ENCODE measurements around the gene RBBP4. TPM values are rescaled to one million over a fixed set of nuclear protein-coding genes. Genes with fewer than 3 reads are reported as not detected.
"Not testable (repeated sequence)": the region's sequence is repeated elsewhere in the genome, so short reads cannot be mapped to it uniquely, and the experiment has no call there.

The RBBP4 gene
- total and polyA plus RNA-seq, 2 experiments from 2014 or later, result 72.4 to 109 TPM

- Histone ChIP-seq H3K27ac (peak overlapping the region; percentile 99), H3K9me3 (ENCODE audit: low read depth) (no peaks in the 10 kb centered on the region), H3K9ac (peak overlapping the region; percentile 98), H3K4me1 (ENCODE audit: insufficient read depth) (peaks cover 20% of the 10 kb centered on the region), H3F3A (ENCODE audit: insufficient read depth) (peaks cover 28% of the 10 kb centered on the region; the same call in 1 of the 2 replicates), H2AFZ (no peak overlapping the region), H3K36me3 (ENCODE audit: low read depth) (peaks cover 28% of the 10 kb centered on the region), H3K27me3 (replicated peaks; ENCODE audit: insufficient read depth) (no peaks in the 10 kb centered on the region), H3K4me3 (peak overlapping the region; percentile 89), H3K9me2 (ENCODE audit: insufficient read depth) (no peaks in the 10 kb centered on the region), H3K4me2 (ENCODE audit: unreplicated experiment) (peak overlapping the region; percentile 91), H3K79me2 (ENCODE audit: insufficient read depth) (peaks cover 89% of the 10 kb centered on the region), H4K20me1 (ENCODE audit: insufficient read depth) (no peaks in the 10 kb centered on the region)
- WGBS, 2 experiments (ENCODE audit: low coverage in 1 of 2, low lambda C conversion rate in 2 of 2, missing lambda C conversion rate in 2 of 2), result 82 to 83% methylated on average over 16 of the region's 16 CpGs
- in situ Hi-C loops (cut with MboI), result no loop called here
- no peak for TF ChIP-seq EZH2 (IDR thresholded peaks at IDR 0.05; ENCODE audit: insufficient read depth, poor library complexity, severe bottlenecking)
- no peak for TF ChIP-seq EZH2phosphoT487 (IDR thresholded peaks at IDR 0.05; ENCODE audit: insufficient read depth, low read depth)
- no peak for DNase-seq
Observed at GRCh38 chr1:32652244-32652962, 1.4 kb downstream of the RBBP4 start.

DNA sequence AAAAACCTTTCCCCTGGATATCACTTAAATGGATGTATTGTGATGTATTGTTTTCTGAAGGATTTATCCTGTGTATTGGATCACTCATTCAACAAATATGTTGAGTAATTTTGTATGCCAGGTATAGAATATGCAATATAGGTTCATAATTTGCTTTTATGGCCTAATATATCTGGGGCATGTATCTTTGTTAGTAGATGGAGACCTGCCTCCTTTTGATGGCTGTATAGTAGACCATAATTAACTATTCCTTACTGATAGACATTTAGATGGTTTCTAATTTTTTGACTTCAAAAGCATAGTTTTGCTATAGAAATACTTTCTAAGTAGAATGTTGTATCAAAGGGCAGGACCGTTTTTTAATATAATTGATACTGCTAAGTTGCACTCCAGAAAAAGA, 8.6 kb downstream of the RBBP4 start:
- H3K9ac ChIP-seq, result no peak overlapping the region
- H2AFZ ChIP-seq, result no peak overlapping the region
- no peak overlapping the region for H3K27ac ChIP-seq
- in situ Hi-C loops (cut with MboI), result no loop called here
- no peak overlapping the region for H3K4me2 ChIP-seq (ENCODE audit: unreplicated experiment)
- H3K4me1 ChIP-seq (ENCODE audit: insufficient read depth), result no peaks in the 10 kb centered on the region
- no peak overlapping the region for H3K4me3 ChIP-seq
- peaks cover 50% of the 10 kb centered on the region for H3K36me3 ChIP-seq (ENCODE audit: low read depth)
- no peaks in the 10 kb centered on the region for H3K27me3 ChIP-seq (replicated peaks; ENCODE audit: insufficient read depth)
- DNase-seq, result no peak
- 61 to 79% methylated on average over 1 of the region's 1 CpG for WGBS, 2 experiments (ENCODE audit: low coverage in 1 of 2, low lambda C conversion rate in 2 of 2, missing lambda C conversion rate in 2 of 2)
- TF ChIP-seq EZH2 (IDR thresholded peaks at IDR 0.05; ENCODE audit: insufficient read depth, poor library complexity, severe bottlenecking) (no peak), EZH2phosphoT487 (IDR thresholded peaks at IDR 0.05; ENCODE audit: insufficient read depth, low read depth) (no peak)
- H3K9me2 ChIP-seq (ENCODE audit: insufficient read depth), result no peaks in the 10 kb centered on the region
- peaks cover 85% of the 10 kb centered on the region for H3K79me2 ChIP-seq (ENCODE audit: insufficient read depth)
- H4K20me1 ChIP-seq (ENCODE audit: insufficient read depth), result no peaks in the 10 kb centered on the region
- H3F3A ChIP-seq (ENCODE audit: insufficient read depth), result peaks cover 4% of the 10 kb centered on the region; the same call in 1 of the 2 replicates
- H3K9me3 ChIP-seq (ENCODE audit: low read depth), result no peaks in the 10 kb centered on the region

DNA sequence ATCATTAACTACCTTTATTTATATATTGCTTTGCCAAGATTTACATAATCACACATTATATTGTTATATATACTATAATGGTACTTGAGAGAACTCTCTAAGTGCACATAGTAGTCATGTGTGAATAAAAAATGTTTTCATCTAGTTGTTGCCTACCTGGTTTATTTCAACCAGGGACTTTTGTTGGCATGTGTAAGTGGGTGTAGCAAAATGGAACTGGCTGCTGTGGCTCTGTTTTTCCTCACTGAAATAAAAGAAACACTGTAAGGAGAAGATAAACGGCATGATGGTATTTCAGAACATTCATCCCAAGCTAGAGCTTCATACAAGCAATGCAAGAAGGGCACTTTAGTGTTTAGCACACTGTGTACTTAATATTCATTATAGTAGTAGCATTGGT, 14.9 kb downstream of the RBBP4 start:
- Histone ChIP-seq H3K4me2 (ENCODE audit: unreplicated experiment) (no peak overlapping the region), H3K27ac (no peak overlapping the region), H3K27me3 (replicated peaks; ENCODE audit: insufficient read depth) (no peaks in the 10 kb centered on the region), H3K4me3 (no peak overlapping the region), H3K9me3 (ENCODE audit: low read depth) (no peaks in the 10 kb centered on the region), H4K20me1 (ENCODE audit: insufficient read depth) (no peaks in the 10 kb centered on the region), H2AFZ (no peak overlapping the region), H3F3A (ENCODE audit: insufficient read depth) (no peaks in the 10 kb centered on the region; the same call in 1 of the 2 replicates), H3K79me2 (ENCODE audit: insufficient read depth) (peaks cover 72% of the 10 kb centered on the region), H3K36me3 (ENCODE audit: low read depth) (peaks cover 62% of the 10 kb centered on the region), H3K9ac (no peak overlapping the region), H3K9me2 (ENCODE audit: insufficient read depth) (no peaks in the 10 kb centered on the region), H3K4me1 (ENCODE audit: insufficient read depth) (no peaks in the 10 kb centered on the region)
- DNase-seq, result no peak
- 53 to 58% methylated on average over 1 of the region's 1 CpG for WGBS, 2 experiments (ENCODE audit: low coverage in 1 of 2, low lambda C conversion rate in 2 of 2, missing lambda C conversion rate in 2 of 2)
- no peak for TF ChIP-seq EZH2 (IDR thresholded peaks at IDR 0.05; ENCODE audit: insufficient read depth, poor library complexity, severe bottlenecking)
- TF ChIP-seq EZH2phosphoT487 (IDR thresholded peaks at IDR 0.05; ENCODE audit: insufficient read depth, low read depth), result no peak
- in situ Hi-C loops (cut with MboI), result no loop called here

GRCh38 chr1:32666901-32667566, 16.0 kb downstream of the RBBP4 start:
- Histone ChIP-seq H2AFZ (no peak overlapping the region), H3K36me3 (ENCODE audit: low read depth) (peaks cover 71% of the 10 kb centered on the region), H3K9me2 (ENCODE audit: insufficient read depth) (no peaks in the 10 kb centered on the region), H3K4me1 (ENCODE audit: insufficient read depth) (no peaks in the 10 kb centered on the region), H3K79me2 (ENCODE audit: insufficient read depth) (peaks cover 64% of the 10 kb centered on the region), H3K4me2 (ENCODE audit: unreplicated experiment) (no peak overlapping the region), H4K20me1 (ENCODE audit: insufficient read depth) (no peaks in the 10 kb centered on the region), H3K27ac (no peak overlapping the region), H3K9ac (no peak overlapping the region), H3K9me3 (ENCODE audit: low read depth) (no peaks in the 10 kb centered on the region), H3K4me3 (no peak overlapping the region), H3F3A (ENCODE audit: insufficient read depth) (no peaks in the 10 kb centered on the region; the same call in 1 of the 2 replicates), H3K27me3 (replicated peaks; ENCODE audit: insufficient read depth) (no peaks in the 10 kb centered on the region)
- in situ Hi-C loops (cut with MboI), result no loop called here
- TF ChIP-seq EZH2phosphoT487 (IDR thresholded peaks at IDR 0.05; ENCODE audit: insufficient read depth, low read depth) (no peak), EZH2 (IDR thresholded peaks at IDR 0.05; ENCODE audit: insufficient read depth, poor library complexity, severe bottlenecking) (no peak)
- DNase-seq, result no peak
- 80 to 83% methylated on average over 11 to 12 of the region's 12 CpGs for WGBS, 2 experiments (ENCODE audit: low coverage in 1 of 2, low lambda C conversion rate in 2 of 2, missing lambda C conversion rate in 2 of 2)

- H3F3A ChIP-seq (ENCODE audit: insufficient read depth); H3K4me3 ChIP-seq; H3K27me3 ChIP-seq (replicated peaks; ENCODE audit: insufficient read depth); H3K4me1 ChIP-seq (ENCODE audit: insufficient read depth); DNase-seq; H4K20me1 ChIP-seq (ENCODE audit: insufficient read depth); H3K4me2 ChIP-seq (ENCODE audit: unreplicated experiment); H3K9me3 ChIP-seq (ENCODE audit: low read depth); H3K27ac ChIP-seq; H3K9ac ChIP-seq; in situ Hi-C loops (cut with MboI); H3K9me2 ChIP-seq (ENCODE audit: insufficient read depth); H2AFZ ChIP-seq: not testable (repeated sequence)
- Histone ChIP-seq H3K36me3 (ENCODE audit: low read depth) (peaks cover 81% of the 10 kb centered on the region), H3K79me2 (ENCODE audit: insufficient read depth) (peaks cover 50% of the 10 kb centered on the region)
- 96 to 97% methylated on average over 5 of the region's 5 CpGs for WGBS, 2 experiments (ENCODE audit: low coverage in 1 of 2, low lambda C conversion rate in 2 of 2, missing lambda C conversion rate in 2 of 2)
Observed at GRCh38 chr1:32668716-32669115, 17.7 kb downstream of the RBBP4 start.
